ENCODE results near the gene SYTL4.

SYTL4 gene

DNA sequence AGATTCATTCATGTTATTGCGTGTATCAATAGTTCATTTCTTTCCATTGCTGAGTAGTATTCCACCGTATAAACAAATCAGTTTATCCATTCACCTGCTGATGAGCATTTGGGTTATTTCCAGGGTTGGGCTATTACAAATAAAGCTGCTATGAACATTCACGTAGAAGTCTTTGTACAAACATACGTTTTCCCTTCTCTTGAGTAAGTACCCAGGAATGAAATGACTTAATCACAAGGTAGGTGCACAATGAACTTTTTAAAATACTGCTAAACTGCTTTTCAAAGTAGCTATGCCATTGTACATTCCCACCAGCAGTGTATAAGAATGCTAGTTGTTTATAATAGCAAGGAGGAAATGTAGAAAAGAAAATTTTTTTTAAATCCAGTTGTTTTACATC, 35.9 kb downstream of the SYTL4 start:
- in situ Hi-C loops (cut with MboI; ENCODE audit: low pct_unique_long_range_greater_than_20kb, low sequenced_read_pairs, unreplicated experiment), result no loop called here

DNA sequence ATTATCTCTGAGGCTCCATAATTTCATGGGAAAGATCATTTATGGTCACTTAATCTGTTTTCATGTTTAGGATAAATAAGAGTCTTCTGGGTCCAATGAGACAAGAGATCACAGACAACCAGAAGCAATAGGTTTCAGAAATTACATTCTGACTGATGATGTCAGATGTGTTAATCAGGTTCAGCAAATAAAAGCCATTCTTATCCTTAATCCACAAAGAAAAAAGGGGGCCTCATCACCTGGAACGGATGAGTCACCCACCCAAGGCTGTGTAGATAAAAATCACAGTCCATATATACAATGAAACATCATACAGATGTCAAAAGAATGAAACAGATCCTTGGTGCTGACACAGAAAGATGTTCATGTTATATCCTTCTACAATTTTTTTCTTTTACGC, 36.6 kb downstream of the SYTL4 start:
- no peak for DNase-seq (ENCODE audit: low spot score)
- no peak for TF ChIP-seq CTCF (IDR thresholded peaks at IDR 0.05; ENCODE audit: extremely low read depth, insufficient read depth, missing control alignments)
- in situ Hi-C loops (cut with MboI; ENCODE audit: low pct_unique_long_range_greater_than_20kb, low sequenced_read_pairs, unreplicated experiment), result no loop called here

More for the DNA sequence above, 35.9 kb downstream of the SYTL4 start:
- DNase-seq (ENCODE audit: low spot score), result no peak
- no peak for TF ChIP-seq CTCF (IDR thresholded peaks at IDR 0.05; ENCODE audit: extremely low read depth, insufficient read depth, missing control alignments)

GRCh38 chrX:100687546-100687945, 44.4 kb downstream of the SYTL4 start:
- DNase-seq (ENCODE audit: low spot score), result no peak
- no peak for TF ChIP-seq CTCF (IDR thresholded peaks at IDR 0.05; ENCODE audit: extremely low read depth, insufficient read depth, missing control alignments)
- in situ Hi-C loops (cut with MboI; ENCODE audit: low pct_unique_long_range_greater_than_20kb, low sequenced_read_pairs, unreplicated experiment), result loop anchor here (5.0 kb wide), 1 partner anchor 80 kb away; no protein-coding TSS in a partner anchor

DNA sequence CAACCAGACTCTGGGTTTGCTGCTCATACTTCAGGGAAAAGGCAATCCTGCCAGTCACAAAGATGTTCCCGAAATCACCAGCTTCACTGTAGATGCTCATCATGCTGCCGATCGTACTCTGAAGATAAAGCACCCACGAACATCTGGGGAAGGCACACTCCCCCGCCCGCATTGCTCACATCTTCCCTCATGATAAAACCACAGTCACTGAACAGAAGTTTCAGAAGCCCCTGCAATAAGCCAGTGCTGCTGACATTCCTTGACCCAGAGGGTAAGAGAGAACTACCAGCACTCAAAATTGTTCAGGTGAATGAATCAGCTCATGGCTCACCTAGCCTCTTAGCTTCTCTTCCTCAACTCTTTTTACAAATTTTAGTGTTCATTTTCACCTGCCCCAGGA, 44.8 kb downstream of the SYTL4 start:
- no peak for DNase-seq (ENCODE audit: low spot score)
- TF ChIP-seq CTCF (IDR thresholded peaks at IDR 0.05; ENCODE audit: extremely low read depth, insufficient read depth, missing control alignments), result no peak
- in situ Hi-C loops (cut with MboI; ENCODE audit: low pct_unique_long_range_greater_than_20kb, low sequenced_read_pairs, unreplicated experiment), result loop anchor here (5.0 kb wide), 1 partner anchor 80 kb away; no protein-coding TSS in a partner anchor

- TF ChIP-seq CTCF (IDR thresholded peaks at IDR 0.05; ENCODE audit: extremely low read depth, insufficient read depth, missing control alignments), result no peak
- DNase-seq (ENCODE audit: low spot score), result no peak
- in situ Hi-C loops (cut with MboI; ENCODE audit: low pct_unique_long_range_greater_than_20kb, low sequenced_read_pairs, unreplicated experiment), result loop anchor here (5.0 kb wide), 1 partner anchor 81 kb away; no protein-coding TSS in a partner anchor
These were observed 46.0 kb downstream of the SYTL4 start for GRCh38 chrX:100685997-100686305.

- in situ Hi-C loops (cut with MboI; ENCODE audit: low pct_unique_long_range_greater_than_20kb, low sequenced_read_pairs, unreplicated experiment), result loop anchor here (5.0 kb wide), 1 partner anchor 82 kb away; no protein-coding TSS in a partner anchor
- DNase-seq (ENCODE audit: low spot score), result peak; percentile 67
- TF ChIP-seq CTCF (IDR thresholded peaks at IDR 0.05; ENCODE audit: extremely low read depth, insufficient read depth, missing control alignments), result peak; percentile 69
These were observed 46.5 kb downstream of the SYTL4 start for GRCh38 chrX:100685284-100685996.

All from GM13977 (cell line).